ENCODE results near the gene FAR1.
"Not testable (repeated sequence)": the region's sequence is repeated elsewhere in the genome, so short reads cannot be mapped to it uniquely, and the experiment has no call there.

The FAR1 gene

GRCh38 chr11:13718394-13718793 is 49.9 kb downstream of the FAR1 start:
- no peak for DNase-seq

GRCh38 chr11:13720940-13721339 is 52.5 kb downstream of the FAR1 start:
- DNase-seq, result no peak

GRCh38 chr11:13721760-13722159 is 53.3 kb downstream of the FAR1 start:
- DNase-seq, result no peak

- no peak for DNase-seq
Measured at GRCh38 chr11:13726456-13726855, 58.0 kb downstream of the FAR1 start.

GRCh38 chr11:13728076-13728475 is 59.6 kb downstream of the FAR1 start:
- DNase-seq, result no peak

GRCh38 chr11:13734530-13734929 is 66.1 kb downstream of the FAR1 start:
- no peak for DNase-seq

- no peak for DNase-seq
Measured at GRCh38 chr11:13745165-13745564, 76.7 kb downstream of the FAR1 start.

GRCh38 chr11:13753316-13753715 is 84.8 kb downstream of the FAR1 start:
- not testable (repeated sequence) for DNase-seq

- no peak for DNase-seq
Measured at GRCh38 chr11:13759050-13759449, 90.6 kb downstream of the FAR1 start.

- no peak for DNase-seq
Measured at GRCh38 chr11:13760115-13760514, 91.6 kb downstream of the FAR1 start.

GRCh38 chr11:13761250-13761649 is 92.8 kb downstream of the FAR1 start:
- no peak for DNase-seq

GRCh38 chr11:13761716-13762115 is 93.2 kb downstream of the FAR1 start:
- DNase-seq, result no peak

- DNase-seq, result no peak
Measured at GRCh38 chr11:13762718-13763117, 94.2 kb downstream of the FAR1 start.

GRCh38 chr11:13763341-13763740 is 94.9 kb downstream of the FAR1 start:
- DNase-seq, result no peak

- DNase-seq, result no peak
Measured at GRCh38 chr11:13765886-13766285, 97.4 kb downstream of the FAR1 start.

- DNase-seq, result no peak
Measured at GRCh38 chr11:13767471-13767870, 99.0 kb downstream of the FAR1 start.

GRCh38 chr11:13769188-13769587 is 100.7 kb downstream of the FAR1 start:
- no peak for DNase-seq

- DNase-seq, result no peak
Measured at GRCh38 chr11:13771151-13771550, 102.7 kb downstream of the FAR1 start.

- no peak for DNase-seq
Measured at GRCh38 chr11:13772223-13773046, 104.0 kb downstream of the FAR1 start.

GRCh38 chr11:13775471-13775870 is 107.0 kb downstream of the FAR1 start:
- DNase-seq, result no peak

- DNase-seq, result no peak
Measured at GRCh38 chr11:13776134-13776815, 107.8 kb downstream of the FAR1 start.

GRCh38 chr11:13777341-13777985 is 109.0 kb downstream of the FAR1 start:
- DNase-seq, result no peak

- no peak for DNase-seq
Measured at GRCh38 chr11:13778345-13778744, 109.9 kb downstream of the FAR1 start.

- no peak for DNase-seq
Measured at GRCh38 chr11:13781153-13781552, 112.7 kb downstream of the FAR1 start.

Measured in left hindlimb (tissue), 1 donor.